B cell (primary cell): ENCODE measurements around the gene LMAN1L.

Experiments used
- EZH2 ChIP-seq: IDR thresholded peaks from 2 replicates; pipeline ENCODE4 v1.6.1; 2012; ENCODE audit warnings: borderline replicate concordance, low read depth, mild to moderate bottlenecking, moderate library complexity, low read length; ENCODE audit not compliant: insufficient read depth, poor library complexity, severe bottlenecking
- TF ChIP-seq, protein P1 (sequence below): fragments of 200-600 bp; IDR thresholded peaks from one replicate; pipeline ENCODE4 v1.8.0; 2022; ENCODE audit warnings: antibody characterized with exemption, mild to moderate bottlenecking

DNA sequence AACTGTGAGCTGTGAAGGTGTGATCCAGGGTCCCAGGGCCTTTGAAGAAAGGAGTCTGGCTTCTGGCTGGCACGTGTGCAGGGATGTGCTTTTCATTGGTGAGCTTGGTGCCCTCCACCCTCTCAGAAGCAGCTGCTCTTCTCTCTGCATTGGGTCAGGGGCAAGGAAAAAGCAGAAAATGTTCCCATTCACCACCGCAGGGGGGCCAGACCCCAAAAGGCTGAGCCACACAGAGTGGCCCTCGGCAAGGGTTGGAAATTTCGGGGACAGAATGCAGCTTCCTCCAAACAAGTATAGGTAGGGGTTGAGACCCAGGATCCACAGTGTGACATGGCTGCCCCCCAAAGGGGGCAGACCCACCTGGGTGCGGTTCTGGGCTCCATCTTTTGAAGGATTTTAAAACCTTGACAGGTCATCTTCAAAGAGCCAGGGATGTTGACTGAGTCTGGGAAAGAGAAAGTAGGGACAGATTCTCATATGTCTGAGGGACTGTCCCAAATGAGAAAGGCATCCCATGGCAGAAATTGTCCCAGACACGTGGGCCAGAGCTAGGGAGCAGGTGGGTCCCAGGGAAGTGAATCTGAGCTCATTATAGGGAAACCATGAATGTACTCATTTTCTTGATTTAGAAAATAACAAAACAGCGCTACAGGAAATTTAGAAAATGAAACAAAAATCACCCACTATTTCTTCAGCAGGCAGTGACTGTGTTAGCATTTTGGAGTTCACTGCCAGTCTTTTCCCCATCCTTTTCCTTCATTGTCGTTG lies 28.0 kb upstream of the LMAN1L start:
- TF ChIP-seq, protein P1, sequence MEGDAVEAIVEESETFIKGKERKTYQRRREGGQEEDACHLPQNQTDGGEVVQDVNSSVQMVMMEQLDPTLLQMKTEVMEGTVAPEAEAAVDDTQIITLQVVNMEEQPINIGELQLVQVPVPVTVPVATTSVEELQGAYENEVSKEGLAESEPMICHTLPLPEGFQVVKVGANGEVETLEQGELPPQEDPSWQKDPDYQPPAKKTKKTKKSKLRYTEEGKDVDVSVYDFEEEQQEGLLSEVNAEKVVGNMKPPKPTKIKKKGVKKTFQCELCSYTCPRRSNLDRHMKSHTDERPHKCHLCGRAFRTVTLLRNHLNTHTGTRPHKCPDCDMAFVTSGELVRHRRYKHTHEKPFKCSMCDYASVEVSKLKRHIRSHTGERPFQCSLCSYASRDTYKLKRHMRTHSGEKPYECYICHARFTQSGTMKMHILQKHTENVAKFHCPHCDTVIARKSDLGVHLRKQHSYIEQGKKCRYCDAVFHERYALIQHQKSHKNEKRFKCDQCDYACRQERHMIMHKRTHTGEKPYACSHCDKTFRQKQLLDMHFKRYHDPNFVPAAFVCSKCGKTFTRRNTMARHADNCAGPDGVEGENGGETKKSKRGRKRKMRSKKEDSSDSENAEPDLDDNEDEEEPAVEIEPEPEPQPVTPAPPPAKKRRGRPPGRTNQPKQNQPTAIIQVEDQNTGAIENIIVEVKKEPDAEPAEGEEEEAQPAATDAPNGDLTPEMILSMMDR: peak; percentile 16
- TF ChIP-seq EZH2: no peak
